ENCODE results near the gene SLC27A2.
"Not testable (repeated sequence)": the region's sequence is repeated elsewhere in the genome, so short reads cannot be mapped to it uniquely, and the experiment has no call there.

SLC27A2 gene

DNA sequence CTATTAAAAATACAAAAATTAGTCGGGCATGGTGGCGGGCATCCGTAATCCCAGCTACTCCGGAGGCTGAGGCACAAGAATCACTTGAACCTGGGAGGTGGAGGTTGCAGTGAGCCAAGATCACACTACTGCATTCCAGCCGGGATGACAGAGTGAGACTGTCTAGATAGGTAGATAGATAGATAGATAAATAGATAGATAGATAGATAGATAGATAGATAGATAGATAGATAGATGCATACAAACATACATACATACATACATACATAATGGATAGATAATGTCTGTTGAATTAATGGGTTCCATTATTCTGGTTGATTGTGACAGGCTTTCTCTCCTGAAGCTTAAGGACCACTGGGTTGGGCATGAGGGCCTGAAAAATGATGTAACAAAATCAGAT is 6.8 kb downstream of the SLC27A2 start:
- in situ Hi-C loops (cut with MboI; ENCODE audit: low sequenced_read_pairs) = not testable (repeated sequence)

GRCh38 chr15:50189633-50190032 is 7.6 kb downstream of the SLC27A2 start:
- in situ Hi-C loops (cut with MboI; ENCODE audit: low sequenced_read_pairs) = no loop called here

- in situ Hi-C loops (cut with MboI; ENCODE audit: low sequenced_read_pairs) = no loop called here
Measured at GRCh38 chr15:50190166-50190570, 8.2 kb downstream of the SLC27A2 start.

GRCh38 chr15:50190723-50191122 is 8.7 kb downstream of the SLC27A2 start:
- in situ Hi-C loops (cut with MboI; ENCODE audit: low sequenced_read_pairs) = no loop called here

GRCh38 chr15:50192164-50192563 is 10.2 kb downstream of the SLC27A2 start:
- in situ Hi-C loops (cut with MboI; ENCODE audit: low sequenced_read_pairs) = no loop called here

- in situ Hi-C loops (cut with MboI; ENCODE audit: low sequenced_read_pairs) = no loop called here
Measured at GRCh38 chr15:50192926-50193620, 11.1 kb downstream of the SLC27A2 start.

GRCh38 chr15:50202003-50202402 is 20.0 kb downstream of the SLC27A2 start:
- in situ Hi-C loops (cut with MboI; ENCODE audit: low sequenced_read_pairs) = no loop called here

DNA sequence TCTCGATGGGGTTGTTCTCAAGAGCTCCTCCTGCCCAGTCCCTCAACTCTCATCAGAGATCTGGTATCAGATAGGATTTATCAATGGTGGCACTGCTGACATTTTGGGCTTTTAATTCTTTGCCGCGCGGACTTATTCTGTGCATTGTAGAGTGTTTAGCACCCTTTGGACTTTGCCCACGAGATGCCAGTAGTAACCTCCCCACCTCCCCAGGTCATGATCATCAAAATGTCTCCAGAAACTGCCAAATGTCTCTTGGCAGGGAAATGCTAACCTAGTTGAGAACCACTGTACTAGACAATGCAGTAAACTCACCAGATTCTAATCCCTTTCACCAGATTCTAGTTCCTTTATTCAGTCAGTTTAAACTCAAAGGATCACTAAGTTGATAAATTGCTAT is 24.0 kb downstream of the SLC27A2 start:
- in situ Hi-C loops (cut with MboI; ENCODE audit: low sequenced_read_pairs) = no loop called here

DNA sequence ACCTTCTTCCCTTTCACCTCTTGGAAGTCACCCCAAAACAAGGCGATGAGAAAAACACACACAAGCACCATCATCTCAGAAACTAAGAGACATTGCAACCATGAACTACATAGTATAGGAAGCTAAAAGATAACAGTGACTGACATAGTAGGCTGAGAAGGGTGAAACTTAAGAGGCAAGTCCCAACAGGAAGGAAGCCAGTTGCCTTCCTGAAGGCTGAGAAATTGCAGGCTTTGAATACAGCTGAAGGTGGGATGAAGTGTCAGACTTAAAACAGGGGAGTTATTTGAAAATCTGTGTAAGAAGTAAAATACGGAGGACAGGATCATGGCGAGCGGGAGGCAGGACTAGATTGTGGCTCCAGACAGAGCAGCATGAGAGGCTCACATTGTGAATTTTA is 27.8 kb downstream of the SLC27A2 start:
- in situ Hi-C loops (cut with MboI; ENCODE audit: low sequenced_read_pairs) = no loop called here

DNA sequence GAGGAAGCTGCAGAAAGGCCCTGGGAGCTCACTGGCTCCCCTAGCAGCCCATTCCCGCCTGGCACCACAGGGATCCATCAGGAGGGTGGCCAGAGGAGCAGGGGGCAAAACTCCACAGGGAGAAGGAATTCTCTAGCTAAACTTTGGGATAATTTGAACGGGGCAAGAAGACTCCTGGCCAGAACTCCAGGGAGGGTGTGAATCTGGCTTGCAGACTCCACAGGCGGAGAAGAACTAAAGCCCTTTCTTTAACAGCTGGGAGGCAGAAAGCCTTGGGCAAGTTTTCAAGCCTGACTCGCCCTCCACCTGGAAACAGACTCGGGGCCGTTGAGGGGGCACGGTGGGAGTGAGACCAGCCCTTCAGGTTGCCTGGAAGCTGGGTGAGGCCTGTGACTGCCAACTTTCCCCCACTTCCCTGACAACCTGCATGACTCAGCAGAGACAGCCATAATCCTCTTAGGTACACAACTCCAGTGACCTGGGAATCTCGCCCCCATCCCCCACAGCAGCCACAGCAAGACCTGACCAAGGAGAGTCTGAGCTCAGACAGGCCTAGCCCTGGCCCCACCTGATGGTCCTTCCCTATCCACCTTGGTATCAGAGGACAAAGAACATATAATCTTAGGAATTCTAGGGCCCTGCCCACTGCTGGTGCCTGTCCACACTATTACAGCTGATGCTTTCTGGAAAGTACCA is 28.6 kb downstream of the SLC27A2 start:
- in situ Hi-C loops (cut with MboI; ENCODE audit: low sequenced_read_pairs) = no loop called here

DNA sequence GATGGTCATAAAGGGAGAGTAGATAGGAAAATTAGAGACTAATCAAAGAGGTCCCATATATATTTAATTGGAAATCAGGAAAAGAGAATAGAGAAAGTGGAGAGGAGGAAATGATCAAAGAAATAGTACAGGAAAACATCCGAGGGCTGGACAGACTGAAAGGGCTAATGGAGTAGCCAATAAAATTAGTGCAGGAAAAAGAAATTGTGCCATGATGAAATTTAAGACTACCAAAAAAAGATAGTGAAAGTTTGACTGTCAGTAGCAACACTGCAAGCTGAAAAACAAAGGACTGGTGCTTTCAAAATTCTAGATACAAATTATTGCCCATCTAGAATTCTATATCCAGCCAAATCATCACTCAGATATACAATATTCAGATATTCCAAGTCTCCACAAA is 36.3 kb downstream of the SLC27A2 start:
- in situ Hi-C loops (cut with MboI; ENCODE audit: low sequenced_read_pairs) = no loop called here

DNA sequence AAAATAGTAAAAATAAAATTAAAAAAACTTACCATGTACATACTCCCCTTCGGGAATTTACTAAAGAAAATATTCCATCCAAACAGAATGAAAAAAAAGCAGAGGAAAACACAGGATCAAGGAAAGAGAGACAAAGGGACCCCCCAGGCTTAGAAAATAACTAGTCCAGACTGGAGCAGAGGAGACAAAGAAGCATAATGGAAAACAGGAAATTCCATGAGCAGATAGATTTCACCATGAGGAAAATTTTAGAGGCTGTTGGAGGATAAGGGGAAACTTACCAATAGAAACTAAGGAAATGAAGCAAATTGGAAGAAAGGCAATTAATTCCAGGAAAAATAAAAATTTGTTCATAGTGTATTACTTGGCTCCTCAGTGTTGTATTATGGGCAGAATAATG is 36.7 kb downstream of the SLC27A2 start:
- in situ Hi-C loops (cut with MboI; ENCODE audit: low sequenced_read_pairs) = no loop called here

- in situ Hi-C loops (cut with MboI; ENCODE audit: low sequenced_read_pairs) = no loop called here
Measured at GRCh38 chr15:50219820-50220219, 37.8 kb downstream of the SLC27A2 start.

DNA sequence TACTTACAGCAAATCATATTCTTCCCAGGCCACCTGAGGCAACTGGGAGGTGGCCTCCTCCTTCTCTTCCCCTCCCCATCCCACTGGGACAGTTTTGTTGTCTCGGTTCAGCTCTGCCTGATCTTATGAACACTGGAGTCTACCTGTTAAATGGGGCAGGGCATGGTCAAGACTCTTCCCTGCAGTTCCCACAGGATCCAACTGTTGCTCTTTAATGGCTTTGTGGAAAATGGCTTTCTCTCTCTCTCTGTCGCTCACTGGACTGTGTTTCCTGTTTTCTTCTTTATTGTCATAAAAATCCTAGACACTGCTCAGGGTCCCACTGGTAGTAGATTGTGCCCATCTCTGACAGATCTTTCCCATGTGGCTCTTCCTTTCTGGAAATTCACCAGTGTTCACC is 40.2 kb downstream of the SLC27A2 start:
- in situ Hi-C loops (cut with MboI; ENCODE audit: low sequenced_read_pairs) = no loop called here

GRCh38 chr15:50224606-50225005 is 42.6 kb downstream of the SLC27A2 start:
- in situ Hi-C loops (cut with MboI; ENCODE audit: low sequenced_read_pairs) = no loop called here

GRCh38 chr15:50225057-50225456 is 43.1 kb downstream of the SLC27A2 start:
- in situ Hi-C loops (cut with MboI; ENCODE audit: low sequenced_read_pairs) = no loop called here

GRCh38 chr15:50225938-50226337 is 43.9 kb downstream of the SLC27A2 start:
- in situ Hi-C loops (cut with MboI; ENCODE audit: low sequenced_read_pairs) = no loop called here

- in situ Hi-C loops (cut with MboI; ENCODE audit: low sequenced_read_pairs) = no loop called here
Measured at GRCh38 chr15:50227076-50227475, 45.1 kb downstream of the SLC27A2 start.

- in situ Hi-C loops (cut with MboI; ENCODE audit: low sequenced_read_pairs) = no loop called here
Measured at GRCh38 chr15:50228866-50229265, 46.9 kb downstream of the SLC27A2 start.

GRCh38 chr15:50229336-50229735 is 47.3 kb downstream of the SLC27A2 start:
- in situ Hi-C loops (cut with MboI; ENCODE audit: low sequenced_read_pairs) = no loop called here

DNA sequence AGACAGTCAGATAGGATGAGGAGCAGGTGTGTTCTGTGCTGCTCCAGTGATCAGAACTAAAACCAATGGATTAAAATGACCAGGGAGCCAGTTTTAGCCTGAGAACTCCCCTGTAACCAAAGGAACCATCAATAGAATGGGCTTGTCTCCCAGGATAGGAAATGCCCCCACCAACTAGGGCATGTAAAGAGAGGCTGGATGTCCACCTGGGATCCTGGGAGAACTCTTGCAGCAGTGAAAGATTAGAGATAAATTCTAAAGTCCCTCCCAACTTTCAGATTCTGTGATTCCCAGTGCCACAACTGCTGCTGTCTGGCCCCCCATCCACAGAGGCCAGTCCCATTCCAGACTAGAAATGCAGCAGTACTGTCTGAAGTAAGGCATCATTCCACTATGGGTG is 49.8 kb downstream of the SLC27A2 start:
- in situ Hi-C loops (cut with MboI; ENCODE audit: low sequenced_read_pairs) = no loop called here

DNA sequence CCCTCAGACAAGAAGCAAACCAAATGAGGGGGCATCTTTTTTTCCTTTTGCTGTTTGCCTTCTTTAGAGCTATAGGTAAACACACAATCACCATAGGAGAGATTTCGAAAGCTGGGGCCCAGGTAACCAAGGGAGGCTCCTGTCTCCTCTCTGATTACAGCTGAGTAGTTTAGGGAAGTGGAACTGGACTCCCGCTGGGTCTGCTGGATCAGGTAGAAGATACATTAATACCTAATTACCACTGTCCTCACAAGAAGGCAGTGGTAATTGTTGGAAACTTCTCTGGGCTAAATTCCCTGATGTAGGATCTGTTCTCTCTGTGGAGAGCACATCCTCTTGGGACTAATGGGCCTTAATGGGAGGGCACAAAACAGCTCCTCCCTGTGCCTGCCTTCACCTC is 50.8 kb downstream of the SLC27A2 start:
- in situ Hi-C loops (cut with MboI; ENCODE audit: low sequenced_read_pairs) = no loop called here
